Activated gamma-delta T cell (primary cell): ENCODE data around the gene ITSN1.
"Not testable (repeated sequence)": the region's sequence is repeated elsewhere in the genome, so short reads cannot be mapped to it uniquely, and the experiment has no call there.

Experiments used
- DNase-seq: peaks from one replicate; lab custom pipeline; 2025; lab: John Stamatoyannopoulos, UW

Gene ITSN1

DNA sequence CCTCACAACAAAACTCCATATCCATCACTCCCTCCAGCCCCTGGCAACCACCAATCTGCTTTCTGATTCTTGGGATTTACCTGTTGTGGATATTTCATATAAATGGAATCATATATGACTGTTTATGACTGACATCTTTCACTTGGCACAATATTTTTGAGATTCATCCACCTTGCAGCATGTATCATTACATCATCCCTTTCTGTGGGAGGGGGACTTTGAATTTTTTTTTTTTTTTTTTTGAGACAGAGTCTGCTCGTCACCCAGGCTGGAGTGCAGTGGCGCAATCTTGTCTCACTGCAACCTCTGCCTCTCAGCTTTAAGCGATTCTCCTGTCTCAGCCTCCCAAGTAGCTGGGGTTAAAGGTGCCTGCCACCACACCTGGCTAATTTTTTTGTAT is 128.2 kb downstream of the ITSN1 start:
- no peak for DNase-seq

DNA sequence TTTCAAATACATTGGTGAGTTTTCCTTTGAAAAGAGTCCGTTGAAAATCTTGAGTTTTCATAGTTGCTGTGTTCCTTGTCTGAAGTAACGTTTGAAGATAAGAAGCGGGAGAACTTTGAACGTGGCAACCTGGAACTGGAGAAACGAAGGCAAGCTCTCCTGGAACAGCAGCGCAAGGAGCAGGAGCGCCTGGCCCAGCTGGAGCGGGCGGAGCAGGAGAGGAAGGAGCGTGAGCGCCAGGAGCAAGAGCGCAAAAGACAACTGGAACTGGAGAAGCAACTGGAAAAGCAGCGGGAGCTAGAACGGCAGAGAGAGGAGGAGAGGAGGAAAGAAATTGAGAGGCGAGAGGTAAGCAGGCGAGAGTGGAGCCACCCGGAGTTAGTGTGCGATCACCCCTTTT is 129.7 kb downstream of the ITSN1 start:
- DNase-seq: no peak

DNA sequence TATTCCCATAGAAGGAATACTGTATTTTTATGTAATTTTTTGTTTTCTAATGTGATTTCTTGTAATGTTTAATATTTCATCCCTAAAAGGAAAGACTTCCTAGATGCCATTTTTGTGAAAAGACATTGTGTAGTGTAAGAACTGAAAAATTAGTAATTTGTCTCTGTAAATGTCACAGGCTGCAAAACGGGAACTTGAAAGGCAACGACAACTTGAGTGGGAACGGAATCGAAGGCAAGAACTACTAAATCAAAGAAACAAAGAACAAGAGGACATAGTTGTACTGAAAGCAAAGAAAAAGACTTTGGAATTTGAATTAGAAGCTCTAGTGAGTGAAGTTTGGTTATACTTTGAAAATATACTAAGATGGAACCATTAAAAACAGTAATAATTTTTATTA is 132.2 kb downstream of the ITSN1 start:
- no peak for DNase-seq

DNA sequence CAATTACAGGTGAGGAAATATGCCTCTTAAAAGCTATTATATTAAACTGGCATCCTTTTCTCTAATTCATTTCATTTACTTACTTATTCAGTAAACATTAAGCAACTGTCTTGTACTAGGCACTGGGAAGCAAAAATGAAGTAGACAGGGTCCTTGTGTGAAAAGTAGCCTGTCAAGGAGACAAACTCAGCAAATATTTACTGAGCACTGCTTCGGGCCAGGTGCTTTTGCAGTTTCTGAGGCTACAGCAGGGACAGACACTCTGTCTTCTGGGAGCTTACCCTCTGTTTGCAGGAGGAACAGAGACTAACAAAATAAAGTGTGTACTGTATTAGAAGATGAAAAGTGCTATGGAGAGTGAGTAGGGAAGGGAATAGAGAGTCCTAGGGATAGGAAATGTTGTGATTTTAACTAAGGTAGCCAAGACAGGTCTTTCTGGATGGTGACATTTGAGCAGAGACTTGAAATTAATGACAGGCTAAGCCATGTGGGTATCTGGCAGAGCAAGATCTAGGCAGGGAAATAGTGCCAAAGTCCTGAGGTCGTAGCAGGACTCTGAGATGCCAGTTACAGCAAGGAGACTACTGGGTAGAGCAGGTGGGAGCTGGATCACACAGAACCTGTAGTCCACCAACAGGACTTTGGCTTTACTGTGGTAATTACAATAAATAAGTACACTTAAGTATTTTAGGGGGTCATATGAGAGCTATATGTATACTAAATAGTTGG is 133.0 kb downstream of the ITSN1 start:
- DNase-seq: no peak

DNA sequence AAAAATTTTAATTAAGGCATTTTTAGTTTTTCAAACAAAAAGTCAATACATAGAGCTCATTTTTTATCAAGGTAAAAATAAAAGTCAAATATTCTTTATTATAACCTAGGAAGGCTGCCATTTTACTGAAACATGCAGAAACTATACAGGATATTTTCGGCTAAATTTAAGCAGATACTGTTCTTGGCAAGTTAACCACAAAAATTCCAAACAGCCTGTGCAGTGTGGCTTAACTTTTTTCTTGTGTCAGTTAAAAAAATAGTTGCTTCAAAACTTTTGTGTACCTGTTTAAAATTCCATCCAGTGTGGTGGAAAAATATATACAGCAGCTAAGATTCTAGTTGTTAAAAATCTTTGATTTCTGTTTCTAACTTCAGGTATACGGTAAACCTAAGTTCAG is 138.3 kb downstream of the ITSN1 start:
- DNase-seq: no peak

DNA sequence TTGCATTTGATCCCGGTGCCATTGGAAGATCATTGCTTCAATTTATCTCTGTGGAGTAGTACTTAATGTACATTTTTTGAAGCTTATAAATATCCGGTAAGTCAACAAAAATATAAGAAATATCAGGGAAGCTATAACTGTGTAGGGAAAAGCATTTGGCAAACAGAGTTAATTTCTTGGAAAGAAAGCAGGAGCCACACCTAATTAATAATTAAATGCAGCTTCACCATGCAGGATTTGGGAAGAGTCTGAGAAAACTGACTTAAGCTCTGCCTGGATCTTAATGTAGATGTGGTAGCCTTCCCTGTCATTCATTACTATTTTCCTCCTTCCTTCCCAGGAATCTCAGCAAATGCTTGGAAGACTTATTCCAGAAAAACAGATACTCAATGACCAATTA is 138.8 kb downstream of the ITSN1 start:
- no peak for DNase-seq

DNA sequence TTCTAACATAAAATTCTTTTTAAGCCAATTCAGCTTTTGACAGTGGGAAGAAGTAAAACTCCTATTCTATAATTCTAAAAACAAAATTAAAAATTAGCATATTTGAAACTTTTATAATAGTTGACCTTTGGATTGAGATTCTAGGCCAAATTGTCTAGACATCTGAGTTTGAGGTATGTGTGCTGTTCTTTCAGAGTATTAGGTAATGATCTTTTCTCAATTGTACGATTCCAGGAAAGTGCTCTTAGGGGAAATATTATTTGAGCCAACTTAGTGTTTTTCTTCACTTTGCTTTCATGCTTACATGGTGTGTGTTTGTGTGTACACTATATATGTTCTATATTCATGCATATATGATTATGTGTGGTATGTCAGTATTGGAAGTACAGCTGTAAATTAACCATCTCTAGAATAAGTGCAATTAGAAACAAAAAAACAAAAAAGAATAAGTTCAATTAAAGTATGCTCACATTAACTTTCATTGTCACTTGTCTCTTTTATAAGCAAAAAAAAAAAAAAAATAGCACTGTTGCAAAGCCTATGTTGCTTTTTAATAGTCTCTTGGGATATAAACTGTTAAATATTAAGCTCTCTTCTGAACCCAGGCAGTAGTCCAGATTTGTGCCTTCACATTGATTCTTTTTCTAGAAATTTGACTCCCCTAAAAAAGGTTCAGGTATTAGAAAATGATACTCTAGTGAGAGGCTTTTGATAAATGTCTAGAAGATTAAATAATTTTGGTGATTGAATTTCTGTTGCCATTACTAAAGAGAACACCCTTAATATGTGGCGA is 141.1 kb downstream of the ITSN1 start:
- DNase-seq: no peak

DNA sequence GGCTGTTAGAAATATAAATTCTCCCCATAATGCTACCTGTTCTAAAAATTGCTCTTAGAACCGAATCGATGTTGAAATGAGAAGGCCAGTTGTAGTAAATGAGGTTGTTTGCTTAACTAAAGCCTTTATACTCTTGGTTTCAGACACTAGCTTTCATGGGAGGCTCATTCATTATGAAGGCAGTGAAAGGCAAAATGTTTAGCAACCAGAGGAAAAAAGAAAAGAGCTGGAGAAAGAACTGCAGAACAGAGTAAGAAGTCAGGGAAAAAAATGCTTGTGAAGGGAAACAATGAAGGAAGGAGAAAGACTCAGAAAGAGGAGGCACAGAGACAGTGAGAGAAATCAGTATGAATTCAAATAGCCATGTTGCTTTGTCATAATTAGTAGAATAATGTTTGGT is 145.1 kb downstream of the ITSN1 start:
- no peak for DNase-seq

DNA sequence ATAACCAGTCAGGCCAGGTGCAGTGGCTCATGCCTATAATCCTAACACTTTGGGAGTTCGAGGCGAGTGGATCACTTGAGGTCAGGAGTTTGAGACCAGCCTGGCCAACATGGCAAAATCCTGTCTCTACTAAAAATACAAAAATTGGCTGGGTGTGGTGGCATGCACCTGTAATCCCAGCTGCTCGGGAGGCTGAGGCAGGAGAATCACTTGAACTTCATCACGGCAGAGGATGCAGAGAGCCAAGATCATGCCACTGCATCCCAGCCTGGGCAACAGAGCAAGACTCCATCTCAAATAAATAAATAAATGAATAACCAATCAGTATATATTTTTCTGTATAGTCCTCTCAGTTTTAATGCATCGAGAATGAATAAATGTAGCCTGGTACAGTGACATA is 146.1 kb downstream of the ITSN1 start:
- not testable (repeated sequence) for DNase-seq

DNA sequence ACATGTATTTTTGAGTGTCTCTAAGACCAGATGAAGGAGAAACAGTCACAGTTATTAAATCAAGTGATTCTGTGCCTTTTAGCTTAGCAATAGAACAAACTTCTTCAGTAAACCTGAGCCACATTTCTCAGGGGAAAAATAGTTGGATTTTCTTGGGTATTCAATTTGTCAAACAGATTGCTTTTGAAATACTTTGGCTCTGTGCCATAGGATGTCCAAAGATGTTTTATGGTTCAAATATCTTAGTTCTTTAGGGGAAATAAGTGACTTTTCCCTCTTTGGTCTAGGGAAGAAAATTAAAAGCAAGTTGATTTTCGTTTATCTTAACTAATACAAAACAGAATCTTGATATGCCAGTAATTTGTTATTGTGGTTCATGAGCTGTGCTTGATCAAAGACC is 147.4 kb downstream of the ITSN1 start:
- DNase-seq: no peak

DNA sequence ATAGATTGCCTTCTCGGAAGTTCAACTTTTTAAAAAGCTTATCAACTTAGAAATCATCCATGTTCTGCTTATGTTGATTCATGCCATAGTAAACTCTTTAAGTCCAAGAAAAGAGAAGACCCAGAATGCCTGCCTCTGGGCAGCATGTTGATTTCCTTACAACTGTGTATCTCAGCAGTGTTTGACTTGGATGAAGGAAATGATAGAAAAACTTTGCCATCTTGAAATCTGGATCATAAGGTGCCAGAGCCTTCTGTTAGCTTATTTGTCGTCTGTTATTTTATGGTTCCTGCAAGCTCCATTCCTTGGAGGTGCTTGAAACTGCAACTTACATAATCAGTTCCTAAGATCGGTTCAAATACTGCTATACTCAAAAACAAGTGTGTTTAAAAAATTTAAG is 148.8 kb downstream of the ITSN1 start:
- no peak for DNase-seq

DNA sequence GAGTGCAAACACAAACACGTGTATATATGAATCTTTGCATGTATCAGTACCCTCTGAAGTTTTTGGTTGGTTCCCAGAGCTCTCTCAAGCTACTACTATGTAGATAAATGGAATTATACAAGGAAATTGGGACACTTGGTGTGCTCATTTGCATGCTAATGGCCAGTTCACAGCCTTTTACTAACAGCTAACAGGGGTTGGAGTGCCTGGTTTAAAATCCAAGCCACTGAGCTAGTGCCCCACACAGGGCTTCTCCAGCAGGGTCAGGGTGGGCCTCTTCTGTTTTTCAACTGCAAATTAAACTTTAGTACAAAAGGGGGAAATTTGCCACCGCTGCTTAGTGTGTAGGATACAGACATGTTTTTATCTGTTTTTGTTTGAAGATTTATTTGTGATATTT is 152.3 kb downstream of the ITSN1 start:
- no peak for DNase-seq

DNA sequence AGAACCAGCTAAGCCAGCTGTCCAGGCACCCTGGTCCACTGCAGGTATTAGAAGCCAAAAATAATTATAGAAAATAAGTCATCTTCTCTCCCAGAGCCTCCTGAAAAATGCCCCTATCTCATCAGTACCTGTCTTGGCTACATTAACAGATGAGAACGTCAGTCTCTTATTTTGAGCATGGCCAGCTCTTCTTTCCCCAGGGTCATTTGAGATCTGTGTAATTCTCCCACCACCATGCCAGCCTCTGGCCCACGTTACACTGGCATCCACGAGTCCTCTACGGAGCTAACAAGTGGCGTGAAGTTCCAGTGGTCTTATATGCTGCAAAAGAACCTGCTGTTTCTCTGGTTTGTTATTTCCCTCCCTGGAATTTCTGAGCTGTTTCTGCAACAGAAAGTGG is 155.3 kb downstream of the ITSN1 start:
- no peak for DNase-seq

DNA sequence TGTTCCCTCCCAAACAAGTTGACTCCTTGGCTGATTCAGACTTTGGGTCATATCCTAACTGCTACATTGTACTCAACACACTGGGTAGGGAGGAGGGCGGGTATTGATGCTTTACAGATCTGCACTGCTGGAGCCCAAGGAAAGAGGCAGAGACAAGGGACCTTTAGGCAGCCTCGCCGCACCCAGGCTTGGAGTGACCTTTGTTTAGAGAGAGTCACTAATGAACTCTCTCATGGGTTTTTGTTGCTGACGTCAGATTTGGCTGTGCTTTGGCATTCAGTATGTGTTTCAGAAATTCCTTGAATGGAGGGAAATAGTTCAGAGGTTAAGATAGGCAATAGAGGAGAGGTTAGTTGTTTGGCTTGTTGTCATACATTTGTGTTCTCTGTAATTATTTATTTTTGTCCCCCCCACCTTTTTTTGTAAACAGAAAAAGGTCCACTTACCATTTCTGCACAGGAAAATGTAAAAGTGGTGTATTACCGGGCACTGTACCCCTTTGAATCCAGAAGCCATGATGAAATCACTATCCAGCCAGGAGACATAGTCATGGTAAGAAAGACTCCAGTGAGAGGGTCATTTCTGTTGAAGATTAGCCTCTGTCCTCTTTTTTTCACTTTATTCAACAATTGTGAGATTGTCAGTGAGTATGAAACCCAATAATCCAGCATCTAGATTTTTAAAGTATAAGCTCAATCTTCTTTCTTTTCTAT is 157.2 kb downstream of the ITSN1 start:
- no peak for DNase-seq

DNA sequence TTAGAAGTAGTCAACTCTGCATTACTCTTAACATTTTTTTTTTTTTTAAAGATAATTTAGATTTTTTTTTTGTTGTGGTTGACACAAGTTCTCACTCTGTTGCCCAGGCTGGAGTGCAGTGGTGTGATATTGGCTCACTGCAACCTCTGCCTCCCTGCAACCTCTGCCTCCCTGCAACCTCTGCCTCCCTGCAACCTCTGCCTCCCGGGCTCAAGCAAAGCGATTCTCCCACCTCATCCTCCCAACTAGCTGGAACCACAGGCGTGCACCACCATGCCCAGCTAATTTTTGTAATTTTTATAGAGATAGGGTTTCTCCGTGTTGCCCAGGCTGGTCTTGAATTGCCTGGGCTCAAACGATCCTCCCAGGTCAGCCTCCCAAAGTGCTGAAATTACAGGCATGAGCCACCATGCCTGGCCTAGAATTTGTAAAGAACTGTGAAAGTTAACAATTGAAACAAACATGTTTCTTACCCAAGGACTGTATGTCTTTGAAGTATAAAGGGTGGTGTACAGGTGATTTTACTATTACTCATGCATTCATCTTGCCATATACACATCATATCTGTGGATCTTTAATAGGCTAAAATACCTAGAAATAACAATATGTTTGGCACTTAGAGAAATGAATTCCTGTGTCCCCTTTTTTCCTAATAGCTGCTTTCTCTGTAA is 158.6 kb downstream of the ITSN1 start:
- DNase-seq: no peak

DNA sequence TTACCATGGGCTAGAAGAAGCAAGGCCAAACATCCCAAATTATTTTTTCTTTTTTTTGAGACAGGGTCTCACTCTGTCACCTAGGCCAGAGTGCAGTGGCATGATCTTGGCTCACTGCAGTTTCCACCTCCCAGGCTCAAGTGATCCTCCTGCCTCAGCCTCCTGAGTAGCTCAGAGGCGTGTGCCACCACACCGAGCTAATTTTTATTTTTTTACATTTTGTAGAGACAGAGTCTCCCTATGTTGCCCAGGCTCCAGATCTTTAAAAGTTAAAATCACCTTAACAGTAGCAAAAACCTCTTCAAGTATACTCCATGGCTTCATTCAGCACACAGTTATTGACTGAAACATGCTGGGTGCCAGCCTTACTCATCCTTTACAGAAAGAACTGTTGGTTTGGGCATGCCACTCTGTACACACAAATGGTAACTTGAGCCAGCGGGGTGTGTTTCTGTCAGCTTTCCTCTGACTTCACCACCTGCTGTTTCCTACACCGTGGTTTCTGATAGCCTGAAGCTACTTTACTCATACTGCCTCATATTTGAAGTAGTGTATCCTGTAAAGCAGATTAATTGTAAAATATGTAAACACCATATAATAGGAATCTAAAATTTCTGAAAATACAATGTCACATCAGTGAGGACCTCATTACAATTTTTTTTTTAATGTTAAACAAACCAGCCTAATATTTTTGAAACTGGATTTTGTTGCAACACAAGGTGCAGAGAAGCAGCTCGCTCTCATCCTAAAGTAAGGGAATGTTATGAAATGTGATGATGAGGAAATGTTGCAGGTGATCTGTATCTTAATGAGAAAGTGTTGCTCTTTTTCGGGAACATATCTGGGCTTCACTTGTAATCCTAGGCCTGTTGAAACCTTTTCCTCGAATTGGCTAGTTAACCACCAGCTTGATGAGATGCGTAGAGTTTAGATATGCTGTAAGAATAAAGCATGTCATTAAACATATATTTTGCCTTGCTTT is 159.4 kb downstream of the ITSN1 start:
- no peak for DNase-seq

DNA sequence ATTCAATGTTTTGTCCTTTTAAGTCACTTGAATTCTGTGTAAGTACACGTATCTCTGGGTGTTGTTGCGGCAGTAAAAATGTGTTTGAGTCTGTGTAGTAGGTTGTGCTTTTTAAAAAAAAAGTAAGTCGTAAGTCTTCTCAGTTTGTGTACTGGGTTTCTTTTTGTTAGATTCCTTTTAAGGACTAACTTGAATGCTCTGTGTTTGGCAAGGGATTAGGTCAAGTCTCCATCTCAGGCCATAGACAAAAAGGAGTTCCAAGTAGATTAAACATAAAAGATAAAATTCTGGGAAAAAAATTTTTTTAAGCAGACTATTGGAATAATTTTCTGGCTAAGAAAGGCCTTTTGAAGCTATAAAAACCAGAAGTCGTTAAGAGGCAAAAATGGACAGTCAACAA is 160.2 kb downstream of the ITSN1 start:
- no peak for DNase-seq

DNA sequence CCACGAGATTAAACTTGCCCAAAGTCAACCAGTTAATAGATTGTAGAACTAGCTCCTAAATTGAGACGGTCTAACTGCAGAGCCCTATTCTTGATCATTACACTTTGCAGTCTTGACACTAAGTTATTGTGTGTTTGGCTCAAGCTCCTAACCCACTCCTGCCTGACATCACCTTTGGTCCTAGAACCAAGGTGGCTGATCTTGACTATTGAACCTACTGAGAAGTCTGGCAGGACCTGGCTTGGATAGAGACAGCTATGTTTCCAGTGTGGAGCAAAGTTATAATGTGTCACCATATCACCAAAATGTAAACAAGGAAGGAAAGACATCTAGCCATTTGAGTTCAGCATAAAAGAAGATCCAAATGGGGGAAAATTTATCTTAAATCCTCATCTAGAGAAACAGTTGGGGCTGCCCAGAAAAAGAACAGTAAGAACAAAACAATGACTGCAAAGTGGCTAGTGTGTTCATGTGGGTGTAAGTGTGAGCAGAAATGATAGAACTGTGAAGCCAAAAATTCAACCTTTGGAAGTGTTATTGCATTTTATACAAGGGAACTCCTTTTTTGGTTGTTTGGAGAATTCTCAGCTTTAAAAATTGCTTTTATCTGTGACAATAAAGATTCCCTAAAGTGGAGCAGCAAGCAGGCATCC is 166.5 kb downstream of the ITSN1 start:
- DNase-seq: no peak

DNA sequence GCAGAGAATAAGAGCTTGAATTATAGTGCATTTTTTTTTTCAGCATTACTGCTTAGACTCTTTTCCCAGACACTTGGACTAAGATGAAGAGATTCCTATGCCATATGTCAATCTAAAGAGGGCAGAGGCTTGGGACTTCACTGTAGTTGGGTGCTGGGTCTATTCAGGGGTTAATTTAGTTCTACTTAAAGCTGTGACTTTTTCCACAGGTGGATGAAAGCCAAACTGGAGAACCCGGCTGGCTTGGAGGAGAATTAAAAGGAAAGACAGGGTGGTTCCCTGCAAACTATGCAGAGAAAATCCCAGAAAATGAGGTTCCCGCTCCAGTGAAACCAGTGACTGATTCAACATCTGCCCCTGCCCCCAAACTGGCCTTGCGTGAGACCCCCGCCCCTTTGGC is 168.5 kb downstream of the ITSN1 start:
- DNase-seq: no peak

DNA sequence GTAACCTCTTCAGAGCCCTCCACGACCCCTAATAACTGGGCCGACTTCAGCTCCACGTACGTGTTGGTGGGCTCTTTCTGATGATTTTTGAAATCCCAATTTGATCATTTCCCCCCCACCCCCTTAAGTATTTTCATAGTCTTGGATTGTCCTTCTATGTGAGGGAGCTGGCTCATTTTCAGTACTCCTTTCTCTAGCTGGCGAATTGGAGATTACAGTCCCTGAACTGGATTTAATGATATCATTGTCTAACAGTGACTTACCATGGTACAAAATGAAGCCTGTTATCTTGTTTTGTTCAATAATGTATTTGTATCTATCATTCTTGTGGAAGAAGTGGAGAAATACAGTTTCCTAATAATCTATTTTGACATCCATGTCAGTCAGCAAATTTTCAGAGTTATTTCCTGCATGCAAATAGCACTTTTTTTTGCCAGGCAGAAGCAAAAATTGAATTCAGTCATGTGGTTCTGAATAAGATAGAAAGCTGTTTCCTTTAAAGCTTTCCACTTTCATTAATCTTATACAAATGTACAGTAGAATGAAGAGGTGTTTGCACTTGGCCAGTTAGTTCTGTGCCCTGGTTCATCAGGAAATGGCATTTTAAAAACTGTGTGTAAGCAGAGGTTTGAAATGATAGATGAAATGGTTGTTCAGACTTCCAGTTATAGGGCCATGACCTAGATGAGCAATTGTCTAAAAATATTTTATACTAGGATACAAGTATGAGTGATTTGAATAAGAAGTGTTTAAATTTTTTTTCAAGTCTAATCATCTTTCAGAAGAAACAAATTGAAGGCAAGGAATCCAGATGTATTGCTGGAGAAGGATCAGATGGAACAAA is 169.1 kb downstream of the ITSN1 start:
- DNase-seq: no peak
